Cardiac septum (tissue), 1 donor: Measurements from ENCODE around the gene CFDP1. TPM values are rescaled to one million over a fixed set of nuclear protein-coding genes. Genes with fewer than 3 reads are reported as not detected.
"Not testable (repeated sequence)": the region's sequence is repeated elsewhere in the genome, so short reads cannot be mapped to it uniquely, and the experiment has no call there.

Source experiments
- DNase-seq: peaks from one replicate; pipeline ENCODE4 v3.0.0-alpha.2; 2020; ENCODE audit warnings: low spot score
- intact Hi-C: fragments of 100-400 bp; cut with DNase I; formaldehyde crosslinking; loops from one replicate; pipeline ENCODE4 v1.14.0; 2022
- total RNA-seq: library from RNA; stranded (reverse); fragmentation: NEBNext Ultra II Directional; extraction: Animal tissue kit (Norgen Biotek cat#: 25700); gene quantifications from one replicate; pipeline ENCODE4 v1.2.1, GENCODE V29; 2021
- donor health status: DM: no; HTN: no; CAD: no.

CFDP1 gene
- total RNA-seq, 1 donor from 2014 or later = 24.6 TPM

- intact Hi-C loops = no loop called here
- DNase-seq = no peak
These were observed 28.3 kb upstream of the CFDP1 start for GRCh38 chr16:75461575-75461974.

- DNase-seq = no peak
- intact Hi-C loops = no loop called here
These were observed 27.1 kb upstream of the CFDP1 start for GRCh38 chr16:75460446-75460845.

GRCh38 chr16:75459691-75460090 lies 26.4 kb upstream of the CFDP1 start:
- intact Hi-C loops = no loop called here
- no peak for DNase-seq

- intact Hi-C loops = no loop called here
- no peak for DNase-seq
These were observed 25.1 kb upstream of the CFDP1 start for GRCh38 chr16:75458439-75458838.

GRCh38 chr16:75458029-75458428 lies 24.7 kb upstream of the CFDP1 start:
- intact Hi-C loops = no loop called here
- no peak for DNase-seq

- no peak for DNase-seq
- intact Hi-C loops = no loop called here
These were observed 24.2 kb upstream of the CFDP1 start for GRCh38 chr16:75457485-75458021.

GRCh38 chr16:75456971-75457370 lies 23.7 kb upstream of the CFDP1 start:
- no peak for DNase-seq
- intact Hi-C loops = no loop called here

- DNase-seq, intact Hi-C loops: not testable (repeated sequence)
These were observed 23.2 kb upstream of the CFDP1 start for GRCh38 chr16:75456486-75456885.

GRCh38 chr16:75455677-75456076 lies 22.4 kb upstream of the CFDP1 start:
- intact Hi-C loops = no loop called here
- no peak for DNase-seq

GRCh38 chr16:75452464-75453190 lies 19.3 kb upstream of the CFDP1 start:
- intact Hi-C loops = no loop called here
- DNase-seq = no peak

- no peak for DNase-seq
- intact Hi-C loops = no loop called here
These were observed 13.1 kb upstream of the CFDP1 start for GRCh38 chr16:75446416-75446815.

GRCh38 chr16:75445298-75445697 lies 12.0 kb upstream of the CFDP1 start:
- intact Hi-C loops = no loop called here
- no peak for DNase-seq

- intact Hi-C loops = no loop called here
These were observed 10.0 kb upstream of the CFDP1 start for GRCh38 chr16:75443298-75443697.

GRCh38 chr16:75433732-75434413 lies 570 bp upstream of the CFDP1 start:
- DNase-seq = no peak
- intact Hi-C loops = no loop called here

More at GRCh38 chr16:75443298-75443697, 10.0 kb upstream of the CFDP1 start:
- DNase-seq = no peak

- DNase-seq = no peak
These were observed 3.5 kb downstream of the CFDP1 start for GRCh38 chr16:75429621-75430403.

GRCh38 chr16:75426524-75426923 lies 6.8 kb downstream of the CFDP1 start:
- DNase-seq, intact Hi-C loops: not testable (repeated sequence)

More at GRCh38 chr16:75429621-75430403, 3.5 kb downstream of the CFDP1 start:
- intact Hi-C loops = no loop called here

- DNase-seq, intact Hi-C loops: not testable (repeated sequence)
These were observed 9.1 kb downstream of the CFDP1 start for GRCh38 chr16:75424105-75424762.

- intact Hi-C loops = no loop called here
- DNase-seq = no peak
These were observed 9.6 kb downstream of the CFDP1 start for GRCh38 chr16:75423723-75424104.

GRCh38 chr16:75421820-75422126 lies 11.5 kb downstream of the CFDP1 start:
- intact Hi-C loops = no loop called here
- DNase-seq = no peak
